D721Med (cell line): ENCODE results near the gene APOC3.

Experiments used
- DNase-seq: peaks from one replicate; pipeline ENCODE4 v3.0.0; 2011; ENCODE audit warnings: low spot score; ENCODE audit not compliant: insufficient read length
- FAIRE-seq: peaks from 2 replicates; lab custom pipeline; 2011; peaks lifted over from hg19 to GRCh38; lab: Jason Lieb, UNC
- CTCF ChIP-seq: IDR thresholded peaks from 2 replicates; pipeline ENCODE4 v1.5.1; 2012; ENCODE audit warnings: mild to moderate bottlenecking, control low read depth; ENCODE audit not compliant: insufficient read depth; ENCODE audit errors: missing control alignments

Gene APOC3

GRCh38 chr11:116836632-116836991 lies 6.9 kb downstream of the APOC3 start:
- FAIRE-seq (no peak), DNase-seq (no peak)
- no peak for TF ChIP-seq CTCF

- TF ChIP-seq CTCF: no peak
- FAIRE-seq: no peak
- no peak for DNase-seq
Measured at GRCh38 chr11:116837231-116838091, 7.8 kb downstream of the APOC3 start, which contains the start of gene APOA1. TSS of gene APOA1 (minus strand) at chr11:116837622. CDS start at chr11:116837387, 235 bp downstream.

DNA sequence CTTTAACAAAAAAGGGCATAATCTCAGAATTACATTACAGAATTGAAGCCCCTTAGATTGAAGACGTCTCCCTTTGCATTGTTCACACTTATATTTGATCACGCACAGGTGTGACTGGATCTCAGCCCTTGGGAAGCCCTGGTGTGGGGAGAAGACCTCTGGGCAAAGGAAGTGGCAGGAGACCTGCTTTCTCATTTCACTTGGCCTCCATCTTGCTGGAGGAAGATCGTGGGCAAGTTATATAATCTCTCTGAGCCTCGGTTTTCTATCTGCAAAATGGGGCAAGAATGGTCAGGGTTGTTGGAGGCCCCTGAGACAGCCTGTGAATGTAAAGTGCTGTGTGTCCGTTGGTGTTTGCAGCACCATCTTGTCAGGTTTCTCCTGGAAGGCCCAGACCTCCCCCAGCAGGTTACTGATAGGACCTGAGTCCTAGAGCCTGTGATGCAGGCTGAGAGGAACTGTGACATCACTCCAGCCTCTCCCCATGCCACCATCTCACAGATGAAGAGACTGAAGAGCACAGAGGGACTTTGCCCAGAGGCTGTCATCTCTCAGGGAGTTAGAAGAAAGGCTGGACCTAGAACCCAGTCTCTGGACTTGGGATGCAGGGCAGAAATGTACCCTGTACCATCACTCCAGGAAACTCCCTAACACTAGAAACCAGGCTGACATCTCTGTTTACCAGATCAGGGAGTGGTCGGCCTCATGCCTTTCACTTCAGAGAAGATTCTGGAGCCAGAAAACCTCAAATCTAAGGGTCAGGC lies 8.8 kb downstream of the APOC3 start:
- FAIRE-seq (no peak), DNase-seq (no peak)
- TF ChIP-seq CTCF: no peak

DNA sequence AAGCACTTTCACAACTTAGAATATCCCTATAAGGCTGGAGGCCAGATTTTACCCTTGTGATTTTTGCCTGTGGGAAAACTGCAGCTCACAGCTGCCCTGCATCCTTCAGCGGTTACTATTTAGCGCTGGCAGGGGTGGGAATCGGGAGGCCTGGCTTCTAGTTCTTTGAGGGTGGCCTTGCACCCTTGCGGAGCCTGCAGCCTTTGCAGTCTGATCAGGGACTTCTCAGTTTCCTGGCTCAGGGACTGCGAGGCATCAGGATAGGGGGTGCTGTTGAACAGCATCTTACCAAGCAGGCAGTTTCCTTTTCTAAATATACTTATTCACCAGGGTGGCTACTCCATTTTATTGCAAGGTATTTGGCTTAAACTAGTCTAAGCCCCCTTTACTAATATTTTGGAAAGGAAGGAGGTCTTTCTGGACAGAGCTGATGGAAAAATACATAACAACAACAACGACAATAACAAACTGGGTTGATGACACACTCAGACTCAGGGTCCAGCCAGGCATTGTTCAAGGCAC lies 10.6 kb downstream of the APOC3 start:
- peak; percentile 9 for TF ChIP-seq CTCF
- FAIRE-seq (no peak), DNase-seq (no peak)

- no peak for TF ChIP-seq CTCF
- no peak for FAIRE-seq
- DNase-seq: no peak
Measured at GRCh38 chr11:116840746-116841296, 11.1 kb downstream of the APOC3 start.

DNA sequence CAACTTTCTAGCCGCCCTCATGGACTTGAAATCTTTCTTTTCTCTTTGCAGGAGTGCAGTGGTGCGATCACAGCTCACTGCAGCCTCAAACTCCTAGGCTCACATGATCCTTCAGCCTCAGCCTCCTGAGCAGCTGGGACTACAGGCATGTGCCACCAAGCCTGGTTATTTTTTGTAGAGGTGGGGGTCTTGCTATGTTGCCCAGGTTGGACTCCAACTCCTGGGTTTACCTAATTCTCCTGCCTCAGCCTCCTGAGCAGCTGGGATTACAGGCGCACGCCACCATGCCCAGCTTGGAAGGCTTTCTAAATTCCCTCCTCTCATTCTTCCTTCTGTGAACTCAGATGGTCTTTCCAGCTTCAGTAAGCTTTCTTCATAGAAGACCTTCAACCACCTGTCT lies 12.4 kb downstream of the APOC3 start:
- TF ChIP-seq CTCF: no peak
- DNase-seq (no peak), FAIRE-seq (no peak)
